WI38 (cell line): ENCODE data around the gene GRAMD2B.

Experiments used
- H3K4me3 ChIP-seq: 2 replicates; pipeline ENCODE4 v1.5.1; 2011; ENCODE audit warnings: low read depth, mild to moderate bottlenecking, control low read depth, low read length
- CTCF ChIP-seq: IDR thresholded peaks from 2 replicates; pipeline ENCODE4 v1.5.1; 2012; ENCODE audit warnings: low read depth, mild to moderate bottlenecking, control low read depth, low read length

GRAMD2B gene

GRCh38 chr5:126487596-126487995 lies 64.4 kb downstream of the GRAMD2B start:
- no peak for TF ChIP-seq CTCF
- no peak overlapping the region for H3K4me3 ChIP-seq

GRCh38 chr5:126488443-126489065 lies 65.3 kb downstream of the GRAMD2B start:
- no peak for TF ChIP-seq CTCF
- H3K4me3 ChIP-seq: no peak overlapping the region

DNA sequence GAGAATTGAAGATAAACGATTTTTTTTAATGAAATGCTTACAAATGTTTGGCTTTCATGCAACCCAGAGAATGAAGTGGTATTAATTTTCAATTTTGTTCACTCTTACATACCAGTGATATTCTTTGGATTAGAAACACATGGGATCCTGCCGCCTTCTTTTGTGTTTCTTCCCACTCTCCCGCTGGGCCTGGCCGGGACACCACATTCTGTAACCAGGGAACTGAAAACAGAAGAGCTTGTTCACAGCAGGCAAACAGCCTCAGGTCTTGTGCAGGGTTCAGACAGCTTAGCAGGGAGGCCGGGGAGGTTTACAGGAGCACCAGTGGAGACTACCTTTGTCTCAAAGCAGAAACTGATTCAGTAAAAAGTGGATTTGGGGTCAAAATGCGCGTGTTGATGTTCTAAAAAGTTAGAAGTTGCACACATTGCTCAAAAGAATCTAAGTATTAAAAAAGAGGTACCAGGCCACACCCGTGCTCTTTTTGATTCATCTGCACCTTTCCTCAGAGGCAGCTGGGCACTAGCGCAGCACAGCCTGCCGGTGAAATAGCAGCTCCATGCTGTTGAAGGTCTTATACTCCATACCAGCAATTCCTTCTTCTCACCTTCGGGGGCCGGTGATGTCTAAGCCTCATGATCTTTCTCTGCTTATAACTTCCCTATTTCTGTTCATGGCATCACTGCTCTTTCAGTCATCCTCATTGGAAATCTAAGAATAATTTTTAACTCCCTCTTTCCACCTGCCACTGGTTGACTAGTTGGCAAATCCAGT lies 67.1 kb downstream of the GRAMD2B start:
- H3K4me3 ChIP-seq: no peak overlapping the region
- TF ChIP-seq CTCF: no peak

GRCh38 chr5:126492939-126493338 lies 69.7 kb downstream of the GRAMD2B start:
- 0 out of 2 replicates have a peak, but pooled peaks have one; percentile 4 for TF ChIP-seq CTCF
- no peak overlapping the region for H3K4me3 ChIP-seq

DNA sequence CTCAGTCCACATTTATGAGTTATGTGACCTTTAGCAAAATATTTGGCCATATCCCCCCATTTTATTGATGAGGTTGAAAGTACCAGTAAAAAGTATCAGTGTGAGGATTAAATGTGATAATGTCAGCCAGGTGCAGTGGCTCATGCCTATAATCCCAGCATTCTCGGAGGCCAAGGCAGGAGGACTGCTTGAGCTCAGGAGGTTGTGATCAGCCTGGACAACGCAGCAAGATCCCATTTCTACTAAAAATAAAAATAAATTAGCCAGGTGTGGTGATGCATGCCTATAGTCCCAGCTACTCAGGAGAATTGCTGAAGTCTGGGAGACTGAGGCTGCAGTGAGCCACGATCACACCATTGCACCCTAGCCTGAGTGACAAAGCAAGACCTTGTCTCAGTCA lies 71.2 kb downstream of the GRAMD2B start:
- no peak overlapping the region for H3K4me3 ChIP-seq
- no peak for TF ChIP-seq CTCF

DNA sequence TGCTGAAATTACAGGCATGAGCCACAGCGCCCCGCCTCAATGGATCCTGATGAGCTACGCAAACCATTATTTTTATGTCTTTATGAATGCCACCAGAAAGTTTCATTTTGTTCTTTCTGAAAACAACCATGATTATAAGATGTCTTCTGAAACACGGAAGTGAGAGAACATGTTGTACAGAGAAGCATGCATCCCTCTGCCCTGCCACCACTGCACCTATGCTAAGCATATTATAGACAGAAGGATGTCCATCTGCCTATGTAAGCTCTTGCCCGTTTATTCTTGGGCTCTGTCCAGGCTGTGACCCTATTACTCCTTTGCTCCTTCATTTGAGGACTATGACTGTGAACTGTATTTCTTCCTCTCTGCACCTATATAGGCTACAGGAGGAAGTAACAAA lies 74.3 kb downstream of the GRAMD2B start:
- TF ChIP-seq CTCF: no peak
- H3K4me3 ChIP-seq: no peak overlapping the region

- H3K4me3 ChIP-seq: no peak overlapping the region
- TF ChIP-seq CTCF: no peak
These were observed 76.1 kb downstream of the GRAMD2B start for GRCh38 chr5:126499278-126499677.
